GM12878 (cell line): ENCODE measurements around the gene USP4. TPM values are rescaled to one million over a fixed set of nuclear protein-coding genes. Genes with fewer than 3 reads are reported as not detected.

ENCODE experiments used
- ATAC-seq: fragments of 200-7000 bp; cut with Tn5 transposase; 3 replicates; pipeline ENCODE4 v1.9.1; 2020; ENCODE audit warnings: mild to moderate bottlenecking, moderate library complexity
- BruUV-seq: library from RNA; stranded (reverse); fragments of 400-500 nt; replicated peaks from 2 replicates; lab custom pipeline; 2021; lab: Mats Ljungman, UMichigan
- CTCF ChIA-PET: fragments of 300-600 bp; sonication (Branson Sonifier 250); formaldehyde crosslinking; extraction: SDS; loops from one replicate; lab custom pipeline; 2021; ENCODE audit warnings: inconsistent platforms; lab: Yijun Ruan, JAX
- POLR2A ChIA-PET: fragments of 350-600 bp; formaldehyde crosslinking; extraction: SDS; loops from one replicate; lab custom pipeline; 2021; ENCODE audit warnings: inconsistent platforms; lab: Charles Lee
- RAD21 ChIA-PET: fragments of 300-600 bp; sonication (Branson Sonifier 250); formaldehyde crosslinking; loops from one replicate; lab custom pipeline; 2023; ENCODE audit warnings: antibody characterized with exemption; ENCODE audit not compliant: unreplicated experiment; lab: Charles Lee
- SMC1A ChIA-PET: fragments of 300-600 bp; sonication (Branson Sonifier 250); formaldehyde crosslinking; loops from one replicate; lab custom pipeline; 2023; ENCODE audit not compliant: unreplicated experiment, uncharacterized antibody; lab: Charles Lee
- DNase-seq: peaks from one replicate; pipeline ENCODE4 v3.0.0-alpha.2; 2011; ENCODE audit warnings: low read depth, low spot score
- FAIRE-seq: peaks from 3 replicates; lab custom pipeline; 2011; peaks lifted over from hg19 to GRCh38; lab: Jason Lieb, UNC
- H2AFZ ChIP-seq: 2 replicates; pipeline ENCODE4 v1.6.0; 2011; ENCODE audit warnings: low read depth, low read length, control low read depth; ENCODE audit not compliant: control insufficient read depth
- H3K27ac ChIP-seq: 2 replicates; pipeline ENCODE4 v1.5.1; 2011; ENCODE audit warnings: control low read depth; ENCODE audit not compliant: control insufficient read depth, insufficient read depth
- H3K27me3 ChIP-seq, 2 experiments: replicated peaks in 1 of 2; 2 replicates each; pipeline versions ENCODE4 v1.6.0 to v1.6.1; 2011; ENCODE audit warnings: low read length in 1 of 2; ENCODE audit not compliant: control insufficient read depth in 2 of 2, insufficient read depth in 2 of 2
- H3K36me3 ChIP-seq, 2 experiments: 2 replicates each; pipeline ENCODE4 v1.5.1; 2011; ENCODE audit warnings: low read length in 1 of 2; ENCODE audit not compliant: control insufficient read depth in 2 of 2, insufficient read depth in 2 of 2
- H3K4me1 ChIP-seq: 2 replicates; pipeline ENCODE4 v1.6.1; 2011; ENCODE audit warnings: mild to moderate bottlenecking, low read length, moderate library complexity, mixed read lengths; ENCODE audit not compliant: control insufficient read depth, insufficient read depth
- H3K4me2 ChIP-seq: 2 replicates; pipeline ENCODE4 v1.6.0; 2011; ENCODE audit warnings: control low read depth; ENCODE audit not compliant: control insufficient read depth, insufficient read depth
- H3K4me3 ChIP-seq: fragments of 200-600 bp; sonication (generic); 2 replicates; pipeline ENCODE4 v1.5.1; 2016
- H3K79me2 ChIP-seq: 2 replicates; pipeline ENCODE4 v1.6.0; 2011; ENCODE audit warnings: low read length; ENCODE audit not compliant: control insufficient read depth, insufficient read depth
- H3K9ac ChIP-seq: 2 replicates; pipeline ENCODE4 v1.8.0; 2011; ENCODE audit warnings: low read length, control low read depth, mixed read lengths; ENCODE audit not compliant: control insufficient read depth, insufficient read depth
- H3K9me3 ChIP-seq: replicated peaks from 3 replicates; pipeline ENCODE4 v1.5.1; 2011; ENCODE audit warnings: mild to moderate bottlenecking, low read length; ENCODE audit not compliant: control insufficient read depth, insufficient read depth
- H4K20me1 ChIP-seq: 2 replicates; pipeline ENCODE4 v1.6.0; 2011; ENCODE audit not compliant: control insufficient read depth, insufficient read depth
- BACH1 ChIP-seq: fragments of 450-650 bp; IDR thresholded peaks from 2 replicates; pipeline ENCODE4 v1.6.1; 2017; ENCODE audit warnings: mild to moderate bottlenecking, borderline replicate concordance
- BHLHE40 ChIP-seq, 2 experiments: fragments of 450-650 bp in 1 of 2; IDR thresholded peaks; 2 replicates each; pipeline ENCODE4 v1.6.1; 2011 to 2017; ENCODE audit warnings: low read depth in 2 of 2, borderline replicate concordance in 1 of 2, improper control_type of control experiment in 1 of 2, low read length in 1 of 2, mild to moderate bottlenecking in 1 of 2
- BRCA1 ChIP-seq: IDR thresholded peaks from 2 replicates; pipeline ENCODE4 v1.6.1; 2011; ENCODE audit warnings: low read depth, low read length, improper control_type of control experiment
- CBX3 ChIP-seq: fragments of 200-600 bp; sonication (generic); IDR thresholded peaks from 2 replicates; pipeline ENCODE4 v1.6.1; 2016; ENCODE audit warnings: low read depth, borderline replicate concordance
- EED ChIP-seq: sonication (generic); IDR thresholded peaks from 2 replicates; pipeline ENCODE4 v1.6.1; 2016; ENCODE audit warnings: antibody characterized with exemption, low read depth
- IKZF2 ChIP-seq, 2 experiments: fragments of 450-650 bp; IDR thresholded peaks; 2 replicates each; pipeline ENCODE4 v1.6.1; 2017; ENCODE audit warnings: mild to moderate bottlenecking in 2 of 2, moderate library complexity in 2 of 2
- JUNB ChIP-seq: IDR thresholded peaks from 2 replicates; pipeline ENCODE4 v1.6.1; 2016; ENCODE audit warnings: antibody characterized with exemption, mild to moderate bottlenecking
- KAT2A ChIP-seq: conservative IDR thresholded peaks from 2 replicates; pipeline ENCODE4 v1.6.1; 2011; ENCODE audit warnings: low read depth, low read length; ENCODE audit not compliant: control insufficient read depth
- NR2C2 ChIP-seq: IDR thresholded peaks from 2 replicates; pipeline ENCODE4 v1.6.1; 2011; ENCODE audit warnings: borderline replicate concordance, low read depth; ENCODE audit not compliant: control insufficient read depth, insufficient read length
- PML ChIP-seq: IDR thresholded peaks from 2 replicates; pipeline ENCODE4 v1.6.1; 2012; ENCODE audit warnings: low read length, inconsistent platforms
- POLR2AphosphoS5 ChIP-seq: IDR thresholded peaks from 2 replicates; pipeline ENCODE4 v1.6.1; 2011; ENCODE audit warnings: mild to moderate bottlenecking, low read length, inconsistent platforms
- SIX5 ChIP-seq: IDR thresholded peaks from 2 replicates; pipeline ENCODE4 v1.6.1; 2011; ENCODE audit warnings: mild to moderate bottlenecking, low read depth, low read length, moderate library complexity; ENCODE audit not compliant: severe bottlenecking
- SMARCA5 ChIP-seq: fragments of 450-650 bp; IDR thresholded peaks from 2 replicates; pipeline ENCODE4 v1.6.1; 2017; ENCODE audit warnings: mild to moderate bottlenecking
- SP1 ChIP-seq: IDR thresholded peaks from one replicate; pipeline ENCODE4 v1.6.1; 2011; ENCODE audit warnings: low read depth, low read length
- TAF1 ChIP-seq: IDR thresholded peaks from 2 replicates; pipeline ENCODE4 v1.6.1; 2011; ENCODE audit warnings: mild to moderate bottlenecking, low read depth, low read length, borderline replicate concordance
- TCF12 ChIP-seq: IDR thresholded peaks from 2 replicates; pipeline ENCODE4 v1.6.1; 2011; ENCODE audit warnings: low read depth, mild to moderate bottlenecking, low read length
- WRNIP1 ChIP-seq: IDR thresholded peaks from 2 replicates; pipeline ENCODE4 v1.6.1; 2011; ENCODE audit warnings: low read depth, low read length, improper control_type of control experiment, borderline replicate concordance
- ZNF24 ChIP-seq: fragments of 450-650 bp; IDR thresholded peaks from 2 replicates; pipeline ENCODE4 v1.6.1; 2017; ENCODE audit warnings: antibody characterized with exemption, mild to moderate bottlenecking
- ZZZ3 ChIP-seq: IDR thresholded peaks from 2 replicates; pipeline ENCODE4 v1.6.1; 2011; ENCODE audit warnings: low read depth; ENCODE audit not compliant: control insufficient read depth, insufficient read length
- WGBS: methylation state at CpG from one replicate; pipeline ENCODE4 v1.1.6; 2016; ENCODE audit warnings: low lambda C conversion rate; ENCODE audit not compliant: insufficient replicate concordance, insufficient coverage; ENCODE audit errors: missing lambda C conversion rate; 5-methylcytosine and 5-hydroxymethylcytosine counted together
- in situ Hi-C: fragments of 300-500 bp; cut with MboI; formaldehyde crosslinking; loops from 9 replicates; pipeline ENCODE4 v1.14.3; 2018; ENCODE audit warnings: mixed read lengths
- intact Hi-C: fragments of 100-400 bp; cut with micrococcal nuclease; formaldehyde crosslinking; loops from one replicate; pipeline ENCODE4 v1.14.2; 2022; ENCODE audit not compliant: unreplicated experiment
- polyA plus RNA-seq, 11 experiments: library from polyadenylated mRNA; depleted of rRNA in 4 of 11; unstranded in 6 of 11; stranded (reverse) in 5 of 11; fragments of >200 nt; fragmentation: Nextera tagmentation in 4 of 11; fragmentation: Illumina TruSeq in 1 of 11; extraction: Ambion mirVana in 4 of 11; extraction: Trizol in 1 of 11; gene quantifications; 1 replicate in 1 of 11; 2 replicates in 10 of 11; pipeline versions ENCODE4 v1.2.1 to v1.2.3, GENCODE V29; 2011 to 2016; ENCODE audit warnings: inconsistent platforms in 2 of 11, missing spikeins in 2 of 11, low read depth in 1 of 11
- total RNA-seq, 4 experiments: library from RNA; depleted of rRNA in 3 of 4; stranded (reverse); fragments of >200 nt in 3 of 4; fragmentation: Illumina TruSeq in 1 of 4; extraction: Trizol in 1 of 4; gene quantifications; 2 replicates each; pipeline versions ENCODE4 v1.2.1 to v1.2.3, GENCODE V29; 2013 to 2021
- TF ChIP-seq, protein P1 (sequence below): IDR thresholded peaks from 2 replicates; pipeline ENCODE4 v1.6.1; 2011; ENCODE audit warnings: low read depth, mild to moderate bottlenecking, low read length, moderate library complexity, borderline replicate concordance; ENCODE audit errors: extremely low read depth
- TF ChIP-seq, protein P2 (sequence below): IDR thresholded peaks from 2 replicates; pipeline ENCODE4 v1.6.1; 2012; ENCODE audit warnings: low read length, inconsistent platforms

Gene USP4
- total and polyA plus RNA-seq, 10 of the 15 experiments (the other 5 are each of a cell fraction or from before 2014, with no cell fraction given): 26.5 to 77.1 (median 66.0) TPM

GRCh38 chr3:49238274-49239127 lies 101.4 kb downstream of the USP4 start (continued):
- no peak for TF ChIP-seq CBX3
- no peak for TF ChIP-seq PML
- TF ChIP-seq, protein P1, sequence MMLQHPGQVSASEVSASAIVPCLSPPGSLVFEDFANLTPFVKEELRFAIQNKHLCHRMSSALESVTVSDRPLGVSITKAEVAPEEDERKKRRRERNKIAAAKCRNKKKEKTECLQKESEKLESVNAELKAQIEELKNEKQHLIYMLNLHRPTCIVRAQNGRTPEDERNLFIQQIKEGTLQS: no peak
- peak; percentile 59 to 67 for TF ChIP-seq IKZF2 (IDR thresholded peaks at IDR 0.05)
- peak; percentile 58; the same call in 1 of the 2 replicates for TF ChIP-seq TCF12
- TF ChIP-seq BHLHE40 (IDR thresholded peaks at IDR 0.05; ENCODE audit: borderline replicate concordance in 1 of 2, low read depth in 2 of 2, low read length in 1 of 2): peak; percentile 61 to 82
- peak; percentile 33 for TF ChIP-seq JUNB
- no peak for TF ChIP-seq ZNF24
- TF ChIP-seq, protein P2, sequence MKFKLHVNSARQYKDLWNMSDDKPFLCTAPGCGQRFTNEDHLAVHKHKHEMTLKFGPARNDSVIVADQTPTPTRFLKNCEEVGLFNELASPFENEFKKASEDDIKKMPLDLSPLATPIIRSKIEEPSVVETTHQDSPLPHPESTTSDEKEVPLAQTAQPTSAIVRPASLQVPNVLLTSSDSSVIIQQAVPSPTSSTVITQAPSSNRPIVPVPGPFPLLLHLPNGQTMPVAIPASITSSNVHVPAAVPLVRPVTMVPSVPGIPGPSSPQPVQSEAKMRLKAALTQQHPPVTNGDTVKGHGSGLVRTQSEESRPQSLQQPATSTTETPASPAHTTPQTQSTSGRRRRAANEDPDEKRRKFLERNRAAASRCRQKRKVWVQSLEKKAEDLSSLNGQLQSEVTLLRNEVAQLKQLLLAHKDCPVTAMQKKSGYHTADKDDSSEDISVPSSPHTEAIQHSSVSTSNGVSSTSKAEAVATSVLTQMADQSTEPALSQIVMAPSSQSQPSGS: 0 out of 2 replicates have a peak, but pooled peaks have one; percentile 18

DNA sequence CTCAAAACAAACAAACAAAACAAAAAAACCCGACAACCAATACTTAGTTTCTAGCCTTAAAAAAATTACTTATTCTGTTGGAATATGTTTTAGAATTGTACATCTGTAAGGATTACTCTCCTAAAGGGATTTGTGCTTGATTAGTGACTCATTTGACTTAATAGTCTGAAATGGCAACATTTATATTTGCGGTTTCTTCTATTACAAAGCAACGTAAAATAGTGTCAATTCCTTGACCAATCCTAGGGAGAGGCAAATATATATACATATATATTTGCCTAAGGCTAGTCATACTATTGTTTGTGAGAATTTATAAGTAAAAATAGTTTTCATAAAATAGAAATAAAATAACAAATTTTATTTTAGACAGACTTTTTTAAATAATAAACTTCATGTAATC lies 102.5 kb downstream of the USP4 start:
- H3K4me1 ChIP-seq: no peaks in the 10 kb centered on the region
- H4K20me1 ChIP-seq: no peaks in the 10 kb centered on the region
- H3K4me2 ChIP-seq: no peak overlapping the region
- WGBS: 91% methylated on average over 3 of the region's 3 CpGs
- ChIA-PET RAD21 (no interaction called here), CTCF (no interaction called here), POLR2A (no interaction called here), SMC1A (no interaction called here)
- no peak overlapping the region for H3K27ac ChIP-seq
- H3K79me2 ChIP-seq: no peaks in the 10 kb centered on the region
- no peak overlapping the region for H3K4me3 ChIP-seq
- no peak overlapping the region for H3K9ac ChIP-seq
- FAIRE-seq (no peak), DNase-seq (no peak), ATAC-seq (no peak)
- no peak overlapping the region for H2AFZ ChIP-seq
- no peaks in the 10 kb centered on the region for H3K27me3 ChIP-seq
- in situ Hi-C loops (no loop called here), intact Hi-C loops (no loop called here)
- BruUV-seq: no TSS peak
- no peaks in the 10 kb centered on the region for H3K36me3 ChIP-seq
- peaks cover 7% of the 10 kb centered on the region for H3K9me3 ChIP-seq
- TF ChIP-seq, protein P1: no peak
- TF ChIP-seq SIX5 (no peak), SMARCA5 (no peak), BRCA1 (no peak), NR2C2 (no peak), EED (no peak), ZZZ3 (no peak), KAT2A (no peak), BACH1 (no peak), PML (no peak), TAF1 (no peak), POLR2AphosphoS5 (no peak), WRNIP1 (no peak), SP1 (no peak)
